DMS53 treated with DMSO at 0.1 percent for 48 hours (cell line): ENCODE results near the gene HBM.
"Not testable (repeated sequence)": the region's sequence is repeated elsewhere in the genome, so short reads cannot be mapped to it uniquely, and the experiment has no call there.

Experiments
- DNase-seq: peaks from one replicate; lab custom pipeline; 2025; ENCODE audit not compliant: unreplicated experiment; lab: John Stamatoyannopoulos, UW

The HBM gene

GRCh38 chr16:144797-145252 lies 21.0 kb upstream of the HBM start:
- DNase-seq: no peak

GRCh38 chr16:146646-147045 lies 19.1 kb upstream of the HBM start:
- DNase-seq: no peak

GRCh38 chr16:149024-149660 lies 16.6 kb upstream of the HBM start:
- DNase-seq: no peak

GRCh38 chr16:152141-153128 lies 13.3 kb upstream of the HBM start, which contains the start of gene HBZ:
Gene HBZ (plus strand): TSS chr16:152644. CDS start chr16:152910, 266 bp downstream.
- DNase-seq: no peak

GRCh38 chr16:153129-153521 lies 12.7 kb upstream of the HBM start:
- DNase-seq: not testable (repeated sequence)

GRCh38 chr16:153550-154216 lies 12.1 kb upstream of the HBM start:
- DNase-seq: not testable (repeated sequence)

GRCh38 chr16:154217-155030 lies 11.4 kb upstream of the HBM start:
- DNase-seq: no peak

- no peak for DNase-seq
Measured at GRCh38 chr16:155031-155398, 10.8 kb upstream of the HBM start.

GRCh38 chr16:159136-159849 lies 6.5 kb upstream of the HBM start:
- DNase-seq: no peak

GRCh38 chr16:160242-160641 lies 5.5 kb upstream of the HBM start:
- DNase-seq: not testable (repeated sequence)

- no peak for DNase-seq
Measured at GRCh38 chr16:160691-161190, 5.0 kb upstream of the HBM start.

- DNase-seq: no peak
Measured at GRCh38 chr16:162271-162991, 3.3 kb upstream of the HBM start.

GRCh38 chr16:163139-163538 lies 2.6 kb upstream of the HBM start:
- not testable (repeated sequence) for DNase-seq

GRCh38 chr16:163696-164095 lies 2.1 kb upstream of the HBM start:
- DNase-seq: not testable (repeated sequence)

GRCh38 chr16:164134-164823 lies 1.5 kb upstream of the HBM start:
- DNase-seq: not testable (repeated sequence)

GRCh38 chr16:164827-165538 lies 795 bp upstream of the HBM start:
- no peak for DNase-seq

GRCh38 chr16:166375-167121 lies 770 bp downstream of the HBM start:
- DNase-seq: no peak
